H9 (cell line): ENCODE measurements around the gene ATP1A4. TPM values are rescaled to one million over a fixed set of nuclear protein-coding genes. Genes with fewer than 3 reads are reported as not detected.

Experiments
- DNase-seq: peaks from one replicate; pipeline ENCODE4 v3.0.0-alpha.2; 2017
- H2AFZ ChIP-seq: one replicate; pipeline ENCODE4 v1.6.1; 2013; ENCODE audit warnings: mild to moderate bottlenecking, low read length, control low read depth, moderate library complexity
- H2AK5ac ChIP-seq: 2 replicates; pipeline ENCODE4 v1.6.1; 2013; ENCODE audit warnings: low read length, control low read depth, mixed read lengths; ENCODE audit not compliant: insufficient read length
- H2BK120ac ChIP-seq: one replicate; pipeline ENCODE4 v1.6.1; 2013; ENCODE audit warnings: low read depth, mild to moderate bottlenecking, low read length, control low read depth, inconsistent platforms; ENCODE audit not compliant: poor library complexity, severe bottlenecking
- H2BK12ac ChIP-seq: 2 replicates; pipeline ENCODE4 v1.6.1; 2013; ENCODE audit warnings: low read length, control low read depth, mixed read lengths, low read depth; ENCODE audit not compliant: insufficient read length
- H2BK15ac ChIP-seq: 2 replicates; pipeline ENCODE4 v1.6.1; 2013; ENCODE audit warnings: low read depth, low read length, control low read depth
- H2BK20ac ChIP-seq: one replicate; pipeline ENCODE4 v1.6.1; 2013; ENCODE audit warnings: low read depth, mild to moderate bottlenecking, low read length, control low read depth, inconsistent platforms; ENCODE audit not compliant: poor library complexity, severe bottlenecking
- H2BK5ac ChIP-seq: 2 replicates; pipeline ENCODE4 v1.6.1; 2013; ENCODE audit warnings: low read length, control low read depth, mixed read lengths; ENCODE audit not compliant: insufficient read length
- H3K14ac ChIP-seq: 2 replicates; pipeline ENCODE4 v1.6.1; 2013; ENCODE audit warnings: low read length, control low read depth; ENCODE audit not compliant: insufficient read depth
- H3K18ac ChIP-seq: 2 replicates; pipeline ENCODE4 v1.6.1; 2013; ENCODE audit warnings: low read depth, mild to moderate bottlenecking, mixed read lengths, low read length, control low read depth; ENCODE audit not compliant: insufficient read length
- H3K23ac ChIP-seq: 2 replicates; pipeline ENCODE4 v1.6.1; 2013; ENCODE audit warnings: low read length, control low read depth, mixed read lengths, low read depth; ENCODE audit not compliant: insufficient read length
- H3K23me2 ChIP-seq: 2 replicates; pipeline ENCODE4 v1.6.1; 2013; ENCODE audit warnings: low read depth, mild to moderate bottlenecking, mixed read lengths, low read length, control low read depth; ENCODE audit not compliant: insufficient read length, poor library complexity, severe bottlenecking
- H3K27ac ChIP-seq: 2 replicates; pipeline ENCODE4 v1.5.1; 2013; ENCODE audit warnings: low read length, control low read depth, mixed read lengths, low read depth; ENCODE audit not compliant: insufficient read length
- H3K27me3 ChIP-seq: 2 replicates; pipeline ENCODE4 v1.6.1; 2013; ENCODE audit warnings: low read length, control low read depth, inconsistent platforms; ENCODE audit not compliant: insufficient read depth
- H3K4ac ChIP-seq: 2 replicates; pipeline ENCODE4 v1.6.1; 2013; ENCODE audit warnings: low read depth, mild to moderate bottlenecking, control low read depth, inconsistent platforms, low read length, moderate library complexity
- H3K4me1 ChIP-seq: 2 replicates; pipeline ENCODE4 v1.6.1; 2013; ENCODE audit warnings: low read length, control low read depth, inconsistent platforms; ENCODE audit not compliant: insufficient read depth
- H3K4me2 ChIP-seq: 2 replicates; pipeline ENCODE4 v1.6.1; 2013; ENCODE audit warnings: low read length, control low read depth, mixed read lengths; ENCODE audit not compliant: insufficient read length, insufficient read depth
- H3K56ac ChIP-seq: 2 replicates; pipeline ENCODE4 v1.6.1; 2013; ENCODE audit warnings: low read depth, mild to moderate bottlenecking, mixed read lengths, low read length, control low read depth; ENCODE audit not compliant: insufficient read length
- H3K79me1 ChIP-seq: 2 replicates; pipeline ENCODE4 v1.6.1; 2013; ENCODE audit warnings: low read depth, mild to moderate bottlenecking, moderate library complexity, low read length, control low read depth, inconsistent platforms; ENCODE audit not compliant: insufficient read depth, poor library complexity, severe bottlenecking
- H3K79me2 ChIP-seq: 2 replicates; pipeline ENCODE4 v1.6.1; 2013; ENCODE audit warnings: low read length, control low read depth, inconsistent platforms; ENCODE audit not compliant: insufficient read depth
- H3K9ac ChIP-seq: 2 replicates; pipeline ENCODE4 v1.6.1; 2013; ENCODE audit warnings: low read length, control low read depth, mixed read lengths; ENCODE audit not compliant: insufficient read length; ENCODE audit errors: extremely low read depth
- H3K9me3 ChIP-seq: one replicate; pipeline ENCODE4 v1.6.1; 2013; ENCODE audit warnings: low read depth, low read length, inconsistent platforms; ENCODE audit not compliant: control insufficient read depth
- H3T11ph ChIP-seq: one replicate; pipeline ENCODE4 v1.6.1; 2013; ENCODE audit warnings: mild to moderate bottlenecking, low read length, control low read depth, inconsistent platforms
- H4K20me1 ChIP-seq: one replicate; pipeline ENCODE4 v1.6.1; 2013; ENCODE audit not compliant: control insufficient read depth, insufficient read length, insufficient read depth
- H4K5ac ChIP-seq: 2 replicates; pipeline ENCODE4 v1.6.1; 2013; ENCODE audit warnings: low read depth, mild to moderate bottlenecking, mixed read lengths, low read length, control low read depth; ENCODE audit not compliant: insufficient read length
- H4K8ac ChIP-seq: replicated peaks from 2 replicates; pipeline ENCODE4 v1.6.1; 2013; ENCODE audit warnings: low read length, control low read depth, mixed read lengths, low read depth; ENCODE audit not compliant: insufficient read length
- H4K91ac ChIP-seq: 2 replicates; pipeline ENCODE4 v1.6.1; 2013; ENCODE audit warnings: low read depth, mild to moderate bottlenecking, moderate library complexity, mixed read lengths, low read length, control low read depth; ENCODE audit not compliant: insufficient read length
- H3K27ac Mint-ChIP-seq, 3 experiments: 2 replicates in 2 of 3; 3 replicates in 1 of 3; pipeline ENCODE4 v1.8.0; 2020 to 2021; ENCODE audit warnings: mixed read lengths in 3 of 3, mild to moderate bottlenecking in 1 of 3, moderate library complexity in 1 of 3
- H3K27me3 Mint-ChIP-seq: 2 replicates; pipeline ENCODE4 v1.8.0; 2021; ENCODE audit warnings: low read depth, mild to moderate bottlenecking, moderate library complexity, mixed read lengths
- H3K36me3 Mint-ChIP-seq, 3 experiments: 2 replicates in 2 of 3; 3 replicates in 1 of 3; pipeline ENCODE4 v1.8.0; 2020 to 2021; ENCODE audit warnings: low read depth in 3 of 3, mixed read lengths in 3 of 3; ENCODE audit not compliant: insufficient read depth in 1 of 3
- H3K4me1 Mint-ChIP-seq, 2 experiments: 2 replicates each; pipeline ENCODE4 v1.8.0; 2020; ENCODE audit warnings: mixed read lengths in 2 of 2
- H3K4me3 Mint-ChIP-seq, 2 experiments: 2 replicates in 1 of 2; 3 replicates in 1 of 2; pipeline ENCODE4 v1.8.0; 2020 to 2021; ENCODE audit warnings: mild to moderate bottlenecking in 2 of 2, mixed read lengths in 2 of 2, moderate library complexity in 1 of 2
- H3K9me3 Mint-ChIP-seq, 2 experiments: 2 replicates in 1 of 2; 3 replicates in 1 of 2; pipeline ENCODE4 v1.8.0; 2020; ENCODE audit warnings: mild to moderate bottlenecking in 2 of 2, mixed read lengths in 2 of 2, moderate library complexity in 1 of 2
- WGBS: extraction: QIAGEN DNeasy Blood & Tissue Kit; methylation state at CpG from one replicate; pipeline ENCODE4 v1.1.7; 2013; ENCODE audit warnings: missing lambda C conversion rate, low lambda C conversion rate, mixed read lengths; ENCODE audit not compliant: insufficient read length; ENCODE audit errors: extremely low coverage; 5-methylcytosine and 5-hydroxymethylcytosine counted together
- total RNA-seq: library from RNA; stranded (reverse); gene quantifications from 2 replicates; pipeline ENCODE4 v1.2.1, GENCODE V29; 2021
- TF ChIP-seq, protein P1 (sequence below): fragments of 200-600 bp; sonication (generic); conservative IDR thresholded peaks from 3 replicates; pipeline ENCODE4 v1.8.0; 2021; ENCODE audit warnings: antibody characterized with exemption, mild to moderate bottlenecking

Gene ATP1A4
- total RNA-seq, 1 experiment from 2014 or later = 0.20 TPM

- H3K27ac ChIP-seq = no peak overlapping the region
- H3K14ac ChIP-seq = no peak overlapping the region
These were observed 41.9 kb downstream of the ATP1A4 start for GRCh38 chr1:160193091-160193819.

More at GRCh38 chr1:160193091-160193819, 41.9 kb downstream of the ATP1A4 start:
- no peak overlapping the region for H4K91ac ChIP-seq
- H2BK12ac ChIP-seq = no peak overlapping the region
- DNase-seq = peak; percentile 90
- no peak overlapping the region for H3K9ac ChIP-seq
- H2AFZ ChIP-seq = no peak overlapping the region
- Mint-ChIP-seq H3K9me3 (no peaks in the 10 kb centered on the region), H3K27me3 (peaks cover 13% of the 10 kb centered on the region), H3K4me1 (peaks cover 6 to 11% of the 10 kb centered on the region in 2 experiments; a peak in 2 of 4 replicates), H3K4me3 (no peak overlapping the region), H3K27ac (no peak overlapping the region), H3K36me3 (no peaks in the 10 kb centered on the region; a peak in 1 of 7 replicates)
- WGBS = no CpG with 5 or more reads among the region's 16 CpGs
- no peak overlapping the region for H2AK5ac ChIP-seq
- no peaks in the 10 kb centered on the region for H3K79me1 ChIP-seq
- no peaks in the 10 kb centered on the region for H3K23me2 ChIP-seq
- H4K20me1 ChIP-seq = no peaks in the 10 kb centered on the region
- H3K56ac ChIP-seq = no peak overlapping the region
- no peak overlapping the region for H4K5ac ChIP-seq
- no peak overlapping the region for H3T11ph ChIP-seq
- H2BK120ac ChIP-seq = no peak overlapping the region
- no peak overlapping the region for H4K8ac ChIP-seq
- H3K9me3 ChIP-seq = no peaks in the 10 kb centered on the region
- H3K27me3 ChIP-seq = no peaks in the 10 kb centered on the region
- H3K79me2 ChIP-seq = no peaks in the 10 kb centered on the region
- H2BK15ac ChIP-seq = no peak overlapping the region
- no peak overlapping the region for H3K23ac ChIP-seq
- H3K4me2 ChIP-seq = no peak overlapping the region
- H2BK5ac ChIP-seq = no peak overlapping the region
- H3K4me1 ChIP-seq = peaks cover 3% of the 10 kb centered on the region; the same call in 1 of the 2 replicates
- H3K18ac ChIP-seq = peak overlapping the region; percentile 7
- no peak overlapping the region for H2BK20ac ChIP-seq
- TF ChIP-seq, protein P1, sequence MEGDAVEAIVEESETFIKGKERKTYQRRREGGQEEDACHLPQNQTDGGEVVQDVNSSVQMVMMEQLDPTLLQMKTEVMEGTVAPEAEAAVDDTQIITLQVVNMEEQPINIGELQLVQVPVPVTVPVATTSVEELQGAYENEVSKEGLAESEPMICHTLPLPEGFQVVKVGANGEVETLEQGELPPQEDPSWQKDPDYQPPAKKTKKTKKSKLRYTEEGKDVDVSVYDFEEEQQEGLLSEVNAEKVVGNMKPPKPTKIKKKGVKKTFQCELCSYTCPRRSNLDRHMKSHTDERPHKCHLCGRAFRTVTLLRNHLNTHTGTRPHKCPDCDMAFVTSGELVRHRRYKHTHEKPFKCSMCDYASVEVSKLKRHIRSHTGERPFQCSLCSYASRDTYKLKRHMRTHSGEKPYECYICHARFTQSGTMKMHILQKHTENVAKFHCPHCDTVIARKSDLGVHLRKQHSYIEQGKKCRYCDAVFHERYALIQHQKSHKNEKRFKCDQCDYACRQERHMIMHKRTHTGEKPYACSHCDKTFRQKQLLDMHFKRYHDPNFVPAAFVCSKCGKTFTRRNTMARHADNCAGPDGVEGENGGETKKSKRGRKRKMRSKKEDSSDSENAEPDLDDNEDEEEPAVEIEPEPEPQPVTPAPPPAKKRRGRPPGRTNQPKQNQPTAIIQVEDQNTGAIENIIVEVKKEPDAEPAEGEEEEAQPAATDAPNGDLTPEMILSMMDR = peak; percentile 97
- H3K4ac ChIP-seq = no peak overlapping the region
